D721Med (cell line): Measurements from ENCODE around the gene GPC6.

Experiments used
- DNase-seq: peaks from one replicate; pipeline ENCODE4 v3.0.0; 2011; ENCODE audit warnings: low spot score; ENCODE audit not compliant: insufficient read length
- FAIRE-seq: peaks from 2 replicates; lab custom pipeline; 2011; peaks lifted over from hg19 to GRCh38; lab: Jason Lieb, UNC
- TF ChIP-seq, protein P1 (sequence below): IDR thresholded peaks from 2 replicates; pipeline ENCODE4 v1.5.1; 2012; ENCODE audit warnings: mild to moderate bottlenecking, control low read depth; ENCODE audit not compliant: insufficient read depth; ENCODE audit errors: missing control alignments

GPC6 gene

DNA sequence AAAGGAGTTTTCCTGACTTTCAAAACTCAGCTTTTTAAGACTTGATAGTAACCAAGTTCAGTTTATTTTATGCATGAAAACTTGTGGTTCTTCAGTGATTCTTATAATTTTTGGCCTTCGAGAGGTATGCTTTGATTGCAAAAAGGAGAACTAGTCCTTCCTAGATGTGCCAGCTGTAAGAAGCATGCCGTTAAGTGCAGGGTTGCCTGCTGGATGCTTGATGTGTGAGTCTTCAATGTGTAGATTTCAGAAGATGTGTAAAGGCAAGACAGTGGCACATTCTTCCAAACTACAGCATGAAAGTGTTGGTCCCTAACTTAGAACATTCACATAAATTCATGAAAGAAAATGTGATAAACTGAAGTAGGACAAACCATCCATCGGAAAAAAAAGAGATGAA is 720.4 kb downstream of the GPC6 start:
- TF ChIP-seq, protein P1, sequence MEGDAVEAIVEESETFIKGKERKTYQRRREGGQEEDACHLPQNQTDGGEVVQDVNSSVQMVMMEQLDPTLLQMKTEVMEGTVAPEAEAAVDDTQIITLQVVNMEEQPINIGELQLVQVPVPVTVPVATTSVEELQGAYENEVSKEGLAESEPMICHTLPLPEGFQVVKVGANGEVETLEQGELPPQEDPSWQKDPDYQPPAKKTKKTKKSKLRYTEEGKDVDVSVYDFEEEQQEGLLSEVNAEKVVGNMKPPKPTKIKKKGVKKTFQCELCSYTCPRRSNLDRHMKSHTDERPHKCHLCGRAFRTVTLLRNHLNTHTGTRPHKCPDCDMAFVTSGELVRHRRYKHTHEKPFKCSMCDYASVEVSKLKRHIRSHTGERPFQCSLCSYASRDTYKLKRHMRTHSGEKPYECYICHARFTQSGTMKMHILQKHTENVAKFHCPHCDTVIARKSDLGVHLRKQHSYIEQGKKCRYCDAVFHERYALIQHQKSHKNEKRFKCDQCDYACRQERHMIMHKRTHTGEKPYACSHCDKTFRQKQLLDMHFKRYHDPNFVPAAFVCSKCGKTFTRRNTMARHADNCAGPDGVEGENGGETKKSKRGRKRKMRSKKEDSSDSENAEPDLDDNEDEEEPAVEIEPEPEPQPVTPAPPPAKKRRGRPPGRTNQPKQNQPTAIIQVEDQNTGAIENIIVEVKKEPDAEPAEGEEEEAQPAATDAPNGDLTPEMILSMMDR, result no peak
- no peak for DNase-seq
- no peak for FAIRE-seq

DNA sequence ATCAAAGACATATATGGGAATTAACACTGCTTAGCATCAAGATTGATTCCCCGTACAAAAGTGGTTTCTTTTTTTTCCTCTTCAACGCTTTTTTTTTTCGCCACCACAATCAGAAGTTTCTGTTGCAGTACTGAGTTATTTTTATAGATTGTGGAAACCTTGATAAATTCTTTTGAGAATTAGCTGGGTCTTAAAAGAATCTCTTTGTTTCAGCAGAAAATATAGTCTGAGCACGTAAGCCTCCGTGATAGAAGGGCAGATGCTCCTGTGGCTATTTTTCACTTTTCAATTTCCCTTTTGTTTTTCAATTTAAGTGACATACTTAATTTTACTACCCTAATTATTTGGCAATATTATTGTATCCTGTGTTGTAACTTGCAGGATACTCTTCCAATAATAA is 721.0 kb downstream of the GPC6 start:
- no peak for FAIRE-seq
- no peak for DNase-seq
- TF ChIP-seq, protein P1, result no peak

DNA sequence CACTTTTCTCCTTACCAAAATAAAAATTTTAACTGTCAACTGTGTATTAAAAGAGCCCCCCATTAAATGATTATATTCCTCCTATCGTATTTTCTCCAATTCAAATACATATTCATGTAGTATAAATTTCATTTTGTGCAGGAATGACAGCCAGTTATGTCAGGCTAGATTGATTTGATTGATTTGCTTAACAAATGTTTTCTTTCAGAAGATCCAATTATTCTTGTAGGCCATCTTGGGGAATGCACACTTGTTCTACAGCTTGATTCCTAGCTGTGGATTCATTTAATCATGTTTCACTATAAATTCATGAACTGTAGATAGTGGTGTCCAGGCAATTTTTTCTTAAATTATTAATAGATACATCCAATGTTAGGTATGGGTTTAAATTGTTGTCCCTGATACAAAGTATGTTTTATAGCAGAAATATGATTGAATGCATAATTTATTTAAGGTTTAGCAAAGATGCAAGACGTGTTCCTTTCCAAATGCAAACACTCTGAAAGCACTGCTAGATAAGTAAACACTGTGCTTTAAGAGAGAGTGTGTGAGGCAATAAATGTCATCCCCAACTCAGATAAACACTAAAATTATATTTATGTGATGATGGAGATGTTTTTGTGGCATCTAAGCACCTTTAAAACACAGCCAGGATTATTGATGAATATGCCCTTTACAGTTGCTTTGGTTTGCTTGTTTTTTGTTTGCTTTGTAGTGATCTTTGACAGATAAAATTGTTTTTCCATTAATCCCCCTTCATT is 721.7 kb downstream of the GPC6 start:
- DNase-seq (no peak), FAIRE-seq (no peak)
- TF ChIP-seq, protein P1, result no peak

- TF ChIP-seq, protein P1, result peak; percentile 23
- DNase-seq (no peak), FAIRE-seq (no peak)
Observed at GRCh38 chr13:93951108-93951507, 724.5 kb downstream of the GPC6 start.

DNA sequence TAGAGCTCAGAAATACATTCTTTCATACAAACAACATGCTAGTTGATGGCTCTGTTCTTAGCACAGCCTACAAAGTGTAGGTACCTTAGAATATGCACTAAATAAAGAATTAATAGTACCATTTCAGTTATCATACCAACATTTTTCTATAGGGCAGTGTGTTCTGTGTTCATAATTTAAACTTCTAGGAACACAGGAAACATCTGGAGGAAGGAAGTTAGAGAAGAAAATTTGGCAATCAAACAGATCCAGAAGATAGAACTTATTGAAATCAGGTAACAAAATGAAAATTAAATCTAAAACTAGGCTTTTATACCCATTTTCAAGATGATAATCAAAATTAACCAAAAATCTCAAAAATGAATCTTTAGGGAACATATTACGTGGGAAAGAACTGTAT is 725.3 kb downstream of the GPC6 start:
- no peak for DNase-seq
- TF ChIP-seq, protein P1, result no peak
- FAIRE-seq, result peak; percentile 35

GRCh38 chr13:93953841-93954240 is 727.2 kb downstream of the GPC6 start:
- FAIRE-seq (no peak), DNase-seq (no peak)
- TF ChIP-seq, protein P1, result no peak

DNA sequence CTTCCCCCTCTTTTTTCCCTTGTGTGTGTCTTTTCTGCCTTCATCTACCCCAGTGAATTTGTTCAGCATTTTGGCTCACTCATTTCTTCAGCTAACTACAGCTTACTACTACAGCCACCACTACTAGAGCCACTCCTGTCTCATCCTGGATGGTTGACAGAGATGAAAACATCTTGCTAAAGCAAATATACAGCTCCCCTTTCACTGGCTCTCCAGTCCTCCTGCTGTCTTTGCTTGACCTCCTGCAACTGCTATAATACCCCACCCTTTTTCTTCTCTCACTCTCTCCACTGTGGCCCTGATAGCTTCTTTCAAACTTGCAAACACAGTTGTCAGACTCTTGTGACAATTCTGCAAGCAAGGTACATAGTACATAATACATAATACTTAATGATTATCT is 729.3 kb downstream of the GPC6 start:
- TF ChIP-seq, protein P1, result no peak
- no peak for FAIRE-seq
- no peak for DNase-seq
